Measurements from ENCODE around the gene PECR. TPM values are rescaled to one million over a fixed set of nuclear protein-coding genes. Genes with fewer than 3 reads are reported as not detected.
"Not testable (repeated sequence)": the region's sequence is repeated elsewhere in the genome, so short reads cannot be mapped to it uniquely, and the experiment has no call there.

PECR gene
- total RNA-seq, 1 experiment from 2014 or later, result 20.5 TPM

GRCh38 chr2:216001216-216002100 lies 80.2 kb downstream of the PECR start:
- peak in 1 of 2 experiments; percentile 53 for DNase-seq

GRCh38 chr2:215998636-215999035 lies 83.0 kb downstream of the PECR start:
- H3K4me3 ChIP-seq, result no peak overlapping the region
- peak overlapping the region; percentile 56 for H3K27ac ChIP-seq
- H3K4me1 ChIP-seq, result peaks cover 23% of the 10 kb centered on the region; the same call in 1 of the 2 replicates
- H3K9me3 ChIP-seq (replicated peaks), result no peaks in the 10 kb centered on the region
- H3K36me3 ChIP-seq, result peaks cover 2% of the 10 kb centered on the region; the same call in 1 of the 2 replicates
- peak; percentile 61 to 64 for DNase-seq
- no peaks in the 10 kb centered on the region for H3K27me3 ChIP-seq

More at GRCh38 chr2:216001216-216002100, 80.2 kb downstream of the PECR start:
- H3K27ac ChIP-seq, result peak overlapping the region; percentile 9; the same call in 1 of the 2 replicates
- H3K36me3 ChIP-seq, result peaks cover under 1% of the 10 kb centered on the region; the same call in 1 of the 2 replicates
- peaks cover 23% of the 10 kb centered on the region; the same call in 1 of the 2 replicates for H3K4me1 ChIP-seq
- no peaks in the 10 kb centered on the region for H3K9me3 ChIP-seq (replicated peaks)
- H3K27me3 ChIP-seq, result no peaks in the 10 kb centered on the region
- no peak overlapping the region for H3K4me3 ChIP-seq

- no peak overlapping the region for H3K4me3 ChIP-seq
- H3K27me3 ChIP-seq, result no peaks in the 10 kb centered on the region
- no peak for DNase-seq
Measured at GRCh38 chr2:215997219-215997618, 84.4 kb downstream of the PECR start.

DNA sequence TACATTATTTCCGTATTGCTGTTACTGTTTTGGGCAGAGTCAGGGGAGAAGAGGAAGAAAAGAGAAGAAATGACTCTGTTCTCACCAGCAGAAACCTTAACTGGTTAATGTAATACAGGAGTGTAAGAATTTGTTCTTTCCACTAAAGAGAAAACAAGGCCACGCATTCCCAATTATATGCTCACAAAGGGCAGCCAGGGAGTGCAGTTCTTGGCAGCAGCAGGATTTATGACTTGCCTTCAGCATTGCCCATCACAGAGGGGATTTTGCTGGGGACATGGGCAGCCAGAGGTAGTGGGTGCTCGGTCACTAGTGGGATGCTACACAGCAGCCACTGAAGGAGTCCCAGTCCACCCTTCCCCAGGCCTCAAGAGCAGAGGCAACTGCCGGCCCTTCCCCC lies 86.7 kb downstream of the PECR start:
- no peak for DNase-seq
- Histone ChIP-seq H3K36me3 (peaks cover 2% of the 10 kb centered on the region; the same call in 1 of the 2 replicates), H3K27me3 (no peaks in the 10 kb centered on the region), H3K27ac (peak overlapping the region; percentile 33; the same call in 1 of the 2 replicates), H3K9me3 (replicated peaks) (peaks cover 4% of the 10 kb centered on the region; the same call in 1 of the 2 replicates), H3K4me1 (peaks cover 11% of the 10 kb centered on the region; the same call in 1 of the 2 replicates), H3K4me3 (no peak overlapping the region)

More at GRCh38 chr2:215997219-215997618, 84.4 kb downstream of the PECR start:
- no peak overlapping the region for H3K27ac ChIP-seq
- H3K9me3 ChIP-seq (replicated peaks), result no peaks in the 10 kb centered on the region; the same call in 1 of the 2 replicates
- peaks cover 22% of the 10 kb centered on the region; the same call in 1 of the 2 replicates for H3K4me1 ChIP-seq
- H3K36me3 ChIP-seq, result peaks cover 2% of the 10 kb centered on the region; the same call in 1 of the 2 replicates

GRCh38 chr2:215988556-215989207 lies 92.9 kb downstream of the PECR start:
- not testable (repeated sequence) for H3K9me3 ChIP-seq (replicated peaks); H3K27me3 ChIP-seq; H3K27ac ChIP-seq; H3K4me1 ChIP-seq; H3K4me3 ChIP-seq; H3K36me3 ChIP-seq; DNase-seq

Other genes with a start within 250 kb of the PECR start
- gene MREG, start 68.3 kb downstream of the PECR start, total RNA-seq (2014; rRNA removed; shearing (Covaris generic)), result 10.3 and 11.1 TPM in 2 replicates
- 6.6 and 8.2 TPM in 2 replicates for gene TMEM169, start 110 bp upstream of the PECR start, total RNA-seq (2014; rRNA removed; shearing (Covaris generic))
- 449 and 483 TPM in 2 replicates for gene XRCC5, start 27.5 kb upstream of the PECR start, total RNA-seq (2014; rRNA removed; shearing (Covaris generic))